Endothelial cell of umbilical vein (primary cell): ENCODE results near the gene EVC. TPM values are rescaled to one million over a fixed set of nuclear protein-coding genes. Genes with fewer than 3 reads are reported as not detected.

Source experiments
- BruUV-seq: library from RNA; stranded (reverse); fragments of 400-500 nt; replicated peaks from 2 replicates; lab custom pipeline; 2021; lab: Mats Ljungman, UMichigan
- CTCF ChIA-PET: fragments of 300-600, 350-600 bp; sonication (Branson Sonifier 250); formaldehyde crosslinking; loops from one replicate; lab custom pipeline; 2021; ENCODE audit warnings: antibody characterized with exemption, inconsistent platforms; lab: Charles Lee
- POLR2A ChIA-PET: fragments of 300-600, 350-600 bp; sonication (Branson Sonifier 250); formaldehyde crosslinking; loops from one replicate; lab custom pipeline; 2021; ENCODE audit warnings: antibody characterized with exemption, inconsistent platforms; lab: Charles Lee
- DNase-seq: peaks from one replicate; pipeline ENCODE4 v3.0.0-alpha.2; 2011; ENCODE audit warnings: low read depth, low spot score
- FAIRE-seq: peaks from 2 replicates; lab custom pipeline; 2011; peaks lifted over from hg19 to GRCh38; lab: Jason Lieb, UNC
- H2AFZ ChIP-seq: 2 replicates; pipeline ENCODE4 v1.6.0; 2012; ENCODE audit warnings: low read depth, low read length, control low read depth, inconsistent platforms
- H3K27ac ChIP-seq: 2 replicates; pipeline ENCODE4 v1.5.1; 2011; ENCODE audit warnings: low read depth, mild to moderate bottlenecking, control low read depth, low read length, moderate library complexity; ENCODE audit not compliant: insufficient read depth
- H3K27me3 ChIP-seq, 2 experiments: 2 replicates each; pipeline versions ENCODE4 v1.6.0 to v1.6.1; 2011; ENCODE audit warnings: low read length in 2 of 2, mixed read lengths in 1 of 2; ENCODE audit not compliant: control insufficient read depth in 2 of 2, insufficient read depth in 2 of 2
- H3K36me3 ChIP-seq, 2 experiments: 2 replicates in 1 of 2; 3 replicates in 1 of 2; pipeline ENCODE4 v1.5.1; 2011; ENCODE audit warnings: low read length in 2 of 2, mild to moderate bottlenecking in 1 of 2, moderate library complexity in 1 of 2; ENCODE audit not compliant: control insufficient read depth in 2 of 2, insufficient read depth in 2 of 2; ENCODE audit errors: extremely low read depth in 1 of 2
- H3K4me1 ChIP-seq: 3 replicates; pipeline ENCODE4 v1.5.1; 2011; ENCODE audit warnings: mild to moderate bottlenecking, low read length; ENCODE audit not compliant: control insufficient read depth, insufficient read depth; ENCODE audit errors: extremely low read depth
- H3K4me2 ChIP-seq: 2 replicates; pipeline ENCODE4 v1.6.1; 2011; ENCODE audit warnings: low read length, control low read depth, mixed read lengths; ENCODE audit not compliant: insufficient read depth
- H3K4me3 ChIP-seq, 3 experiments: fragments of 200-600 bp in 1 of 3; sonication (generic), shearing (Covaris generic) in 1 of 3; replicated peaks in 1 of 3; 2 replicates each; pipeline ENCODE4 v1.5.1; 2011 to 2016; ENCODE audit warnings: control low read depth in 3 of 3, low read length in 3 of 3, mild to moderate bottlenecking in 2 of 3, inconsistent platforms in 1 of 3, low read depth in 1 of 3, moderate library complexity in 1 of 3; ENCODE audit not compliant: insufficient read depth in 1 of 3
- H3K79me2 ChIP-seq: 2 replicates; pipeline ENCODE4 v1.6.0; 2012; ENCODE audit warnings: low read length, inconsistent platforms; ENCODE audit not compliant: control insufficient read depth, insufficient read depth
- H3K9ac ChIP-seq: replicated peaks from 2 replicates; pipeline ENCODE3; 2011; ENCODE audit warnings: low read length, control low read depth; ENCODE audit not compliant: insufficient read depth; ENCODE audit errors: extremely low read depth
- H3K9me1 ChIP-seq: replicated peaks from 3 replicates; pipeline ENCODE4 v1.6.0; 2011; ENCODE audit warnings: mild to moderate bottlenecking, low read length; ENCODE audit not compliant: control insufficient read depth, insufficient read depth; ENCODE audit errors: extremely low read depth
- H3K9me3 ChIP-seq: replicated peaks from 2 replicates; pipeline ENCODE4 v1.5.1; 2012; ENCODE audit warnings: low read length, inconsistent platforms; ENCODE audit not compliant: control insufficient read depth, insufficient read depth
- H4K20me1 ChIP-seq: replicated peaks from 2 replicates; pipeline ENCODE3; 2011; ENCODE audit warnings: mild to moderate bottlenecking, low read length; ENCODE audit not compliant: control insufficient read depth, insufficient read depth; ENCODE audit errors: extremely low read depth
- EZH2 ChIP-seq: IDR thresholded peaks from 2 replicates; pipeline ENCODE4 v1.6.1; 2012; ENCODE audit warnings: borderline replicate concordance, low read depth, mild to moderate bottlenecking, moderate library complexity, low read length, inconsistent platforms; ENCODE audit not compliant: severe bottlenecking
- FOS ChIP-seq: IDR thresholded peaks from 2 replicates; pipeline ENCODE4 v1.6.1; 2011; ENCODE audit warnings: mild to moderate bottlenecking, low read length, moderate library complexity, borderline replicate concordance; ENCODE audit not compliant: insufficient read depth
- GATA2 ChIP-seq: IDR thresholded peaks from 2 replicates; pipeline ENCODE4 v1.7.0; 2011; ENCODE audit warnings: low read depth, mild to moderate bottlenecking, moderate library complexity, mixed read lengths, low read length; ENCODE audit not compliant: insufficient read length, insufficient read depth
- POLR2A ChIP-seq: IDR thresholded peaks from 2 replicates; pipeline ENCODE4 v1.6.1; 2012; ENCODE audit warnings: low read depth, mild to moderate bottlenecking, control low read depth, low read length
- POLR2AphosphoS5 ChIP-seq: IDR thresholded peaks from 2 replicates; pipeline ENCODE4 v1.6.1; 2012; ENCODE audit warnings: low read depth, mild to moderate bottlenecking, control low read depth, low read length, moderate library complexity; ENCODE audit not compliant: insufficient read depth
- dilution Hi-C: fragments of 300-500 bp; cut with MboI; formaldehyde crosslinking; loops from one replicate; pipeline ENCODE4 v1.15.0; 2019; ENCODE audit warnings: low sequenced_read_pairs; ENCODE audit not compliant: extremely low pct_ligation_motif_present
- intact Hi-C: fragments of 100-400 bp; cut with micrococcal nuclease; formaldehyde crosslinking; loops from one replicate; pipeline ENCODE4 v1.10.0; 2022
- polyA plus RNA-seq, 4 experiments: library from polyadenylated mRNA; depleted of rRNA in 3 of 4; stranded (reverse) in 3 of 4; unstranded in 1 of 4; fragments of >200 nt; gene quantifications; 2 replicates each; pipeline versions ENCODE4 v1.2.1 to v1.2.3, GENCODE V29; 2011 to 2012; ENCODE audit warnings: missing spikeins in 1 of 4
- total RNA-seq: library from RNA; stranded (reverse); gene quantifications from 2 replicates; pipeline ENCODE4 v1.2.3, GENCODE V29; 2021
- TF ChIP-seq, protein P1 (sequence below), 2 donors: IDR thresholded peaks; 1 replicate in 1 of 2; 2 replicates in 1 of 2; pipeline ENCODE4 v1.5.1; 2011; ENCODE audit warnings: low read length in 2 of 2, mild to moderate bottlenecking in 2 of 2, moderate library complexity in 2 of 2, control low read depth in 1 of 2, inconsistent platforms in 1 of 2, low read depth in 1 of 2; ENCODE audit not compliant: insufficient read depth in 1 of 2; ENCODE audit errors: extremely low read depth in 1 of 2

Gene EVC
- total and polyA plus RNA-seq, 2 donors (not counting 3 experiments of a cell fraction or from before 2014, with no cell fraction given): 6.3 to 31.6 TPM

DNA sequence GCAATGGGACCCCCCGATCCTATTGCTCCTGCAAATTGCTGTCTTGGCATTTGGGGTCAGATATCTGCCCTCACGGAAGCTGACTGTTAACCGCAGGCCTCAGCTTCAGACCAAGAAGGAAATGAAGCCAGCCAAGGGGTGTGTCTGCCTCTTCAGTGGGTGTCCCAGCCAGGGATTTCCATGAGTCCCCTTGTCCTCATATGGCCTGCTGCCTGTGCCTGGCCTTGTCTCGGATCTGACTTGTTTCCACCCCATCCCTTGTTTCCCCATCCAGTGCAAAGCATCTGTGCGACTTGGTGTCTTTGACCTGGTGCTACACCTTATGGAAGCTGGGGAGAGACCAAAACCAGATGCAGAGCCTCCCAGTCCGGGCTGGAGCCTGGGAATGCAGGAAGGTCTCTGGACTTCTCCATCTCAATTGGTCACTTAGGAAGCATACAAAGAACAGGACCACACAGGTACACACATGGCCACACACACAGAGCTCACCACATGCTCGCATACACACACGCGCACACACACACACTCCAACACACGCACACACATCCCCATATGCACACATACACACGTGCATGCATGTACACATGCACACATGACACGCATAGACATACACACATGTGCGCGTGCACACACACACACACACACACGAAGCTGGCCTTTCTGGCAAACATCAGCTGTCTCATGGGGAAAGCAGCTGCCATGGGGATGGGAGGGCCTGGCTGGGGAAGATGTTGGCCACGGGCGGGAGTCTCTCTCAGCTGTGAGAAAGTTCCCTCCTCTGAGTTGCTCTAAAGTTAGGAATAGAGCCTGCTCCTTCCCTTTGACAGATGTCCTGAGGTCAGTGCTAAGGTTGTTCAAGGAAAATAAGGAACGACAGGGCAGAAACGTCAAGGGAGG, 116.4 kb downstream of the EVC start:
- DNase-seq (peak; percentile 42), FAIRE-seq (peak; percentile 88)
- dilution Hi-C loops (no loop called here), intact Hi-C loops (no loop called here)
- Histone ChIP-seq H3K4me1 (peaks cover 23% of the 10 kb centered on the region), H2AFZ (no peak overlapping the region), H4K20me1 (no peaks in the 10 kb centered on the region), H3K36me3 (no peaks in the 10 kb centered on the region), H3K9me1 (no peaks in the 10 kb centered on the region), H3K79me2 (no peaks in the 10 kb centered on the region), H3K4me3 (no peak overlapping the region), H3K27ac (no peak overlapping the region), H3K4me2 (no peak overlapping the region), H3K9ac (no peak overlapping the region), H3K27me3 (no peaks in the 10 kb centered on the region), H3K9me3 (no peaks in the 10 kb centered on the region)
- TF ChIP-seq POLR2AphosphoS5 (peak; percentile 62), FOS (peak; percentile 56), EZH2 (no peak), GATA2 (peak; percentile 59)
- CTCF ChIA-PET: interaction anchor here (1.4 kb wide), 1 partner anchor 427 kb away, joined by 4 read pairs; no protein-coding TSS in a partner anchor
- POLR2A ChIA-PET: no interaction called here
- BruUV-seq: no TSS peak

DNA sequence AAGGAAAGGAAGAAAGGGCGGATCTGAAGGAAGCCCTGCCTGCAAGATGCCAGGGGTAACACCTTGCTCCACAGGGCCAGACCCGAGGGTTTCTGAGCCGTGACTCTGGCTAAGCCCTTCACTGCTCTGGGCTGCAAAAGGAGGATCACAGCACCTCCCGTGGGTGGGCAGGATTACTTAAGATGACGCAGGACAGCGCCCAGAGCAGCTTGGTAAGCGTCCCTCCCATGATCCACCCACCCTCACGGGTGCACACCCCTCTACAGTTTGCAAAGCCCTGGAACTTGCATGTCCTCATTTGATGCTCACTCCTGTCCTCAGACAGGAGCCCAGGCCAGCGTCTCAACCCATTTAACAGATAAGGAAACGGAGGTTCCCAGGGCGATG, 117.0 kb downstream of the EVC start:
- intact Hi-C loops: no loop called here

More for the DNA sequence above, 117.0 kb downstream of the EVC start:
- ChIA-PET POLR2A (no interaction called here), CTCF (no interaction called here)
- Histone ChIP-seq H2AFZ (no peak overlapping the region), H3K4me3 (no peak overlapping the region), H3K27me3 (no peaks in the 10 kb centered on the region), H3K36me3 (no peaks in the 10 kb centered on the region), H3K9me1 (no peaks in the 10 kb centered on the region), H3K9me3 (no peaks in the 10 kb centered on the region), H3K79me2 (no peaks in the 10 kb centered on the region), H4K20me1 (no peaks in the 10 kb centered on the region), H3K4me2 (no peak overlapping the region), H3K27ac (no peak overlapping the region), H3K9ac (no peak overlapping the region), H3K4me1 (peaks cover 23% of the 10 kb centered on the region)
- no TSS peak for BruUV-seq
- TF ChIP-seq EZH2 (no peak), GATA2 (no peak), POLR2A (no peak)
- TF ChIP-seq, protein P1, sequence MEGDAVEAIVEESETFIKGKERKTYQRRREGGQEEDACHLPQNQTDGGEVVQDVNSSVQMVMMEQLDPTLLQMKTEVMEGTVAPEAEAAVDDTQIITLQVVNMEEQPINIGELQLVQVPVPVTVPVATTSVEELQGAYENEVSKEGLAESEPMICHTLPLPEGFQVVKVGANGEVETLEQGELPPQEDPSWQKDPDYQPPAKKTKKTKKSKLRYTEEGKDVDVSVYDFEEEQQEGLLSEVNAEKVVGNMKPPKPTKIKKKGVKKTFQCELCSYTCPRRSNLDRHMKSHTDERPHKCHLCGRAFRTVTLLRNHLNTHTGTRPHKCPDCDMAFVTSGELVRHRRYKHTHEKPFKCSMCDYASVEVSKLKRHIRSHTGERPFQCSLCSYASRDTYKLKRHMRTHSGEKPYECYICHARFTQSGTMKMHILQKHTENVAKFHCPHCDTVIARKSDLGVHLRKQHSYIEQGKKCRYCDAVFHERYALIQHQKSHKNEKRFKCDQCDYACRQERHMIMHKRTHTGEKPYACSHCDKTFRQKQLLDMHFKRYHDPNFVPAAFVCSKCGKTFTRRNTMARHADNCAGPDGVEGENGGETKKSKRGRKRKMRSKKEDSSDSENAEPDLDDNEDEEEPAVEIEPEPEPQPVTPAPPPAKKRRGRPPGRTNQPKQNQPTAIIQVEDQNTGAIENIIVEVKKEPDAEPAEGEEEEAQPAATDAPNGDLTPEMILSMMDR (IDR thresholded peaks at IDR 0.05; ENCODE audit: extremely low read depth in 1 of 2, insufficient read depth in 1 of 2, low read depth in 1 of 2, low read length in 2 of 2): no peak
- FAIRE-seq (no peak), DNase-seq (no peak)
- dilution Hi-C loops: no loop called here
